Measurements from ENCODE around the gene CACHD1. TPM values are rescaled to one million over a fixed set of nuclear protein-coding genes. Genes with fewer than 3 reads are reported as not detected.

CACHD1 gene
- total and polyA plus RNA-seq, 8 donors = 11.3 to 38.0 (median 32.7) TPM

- no peaks in the 10 kb centered on the region for H3K9me3 ChIP-seq
- peak overlapping the region; percentile 76 to 82 for H3K27ac ChIP-seq
- peak; percentile 57 for ATAC-seq
- H3K4me1 ChIP-seq = peaks cover 14 to 45% of the 10 kb centered on the region in 2 donors
- peak overlapping the region; percentile 60 for H3K4me3 ChIP-seq
- H3K36me3 ChIP-seq = no peaks in the 10 kb centered on the region
- DNase-seq = peak in 3 of 4 donors; percentile 52 to 85 (median 57)
- TF ChIP-seq, protein P1, sequence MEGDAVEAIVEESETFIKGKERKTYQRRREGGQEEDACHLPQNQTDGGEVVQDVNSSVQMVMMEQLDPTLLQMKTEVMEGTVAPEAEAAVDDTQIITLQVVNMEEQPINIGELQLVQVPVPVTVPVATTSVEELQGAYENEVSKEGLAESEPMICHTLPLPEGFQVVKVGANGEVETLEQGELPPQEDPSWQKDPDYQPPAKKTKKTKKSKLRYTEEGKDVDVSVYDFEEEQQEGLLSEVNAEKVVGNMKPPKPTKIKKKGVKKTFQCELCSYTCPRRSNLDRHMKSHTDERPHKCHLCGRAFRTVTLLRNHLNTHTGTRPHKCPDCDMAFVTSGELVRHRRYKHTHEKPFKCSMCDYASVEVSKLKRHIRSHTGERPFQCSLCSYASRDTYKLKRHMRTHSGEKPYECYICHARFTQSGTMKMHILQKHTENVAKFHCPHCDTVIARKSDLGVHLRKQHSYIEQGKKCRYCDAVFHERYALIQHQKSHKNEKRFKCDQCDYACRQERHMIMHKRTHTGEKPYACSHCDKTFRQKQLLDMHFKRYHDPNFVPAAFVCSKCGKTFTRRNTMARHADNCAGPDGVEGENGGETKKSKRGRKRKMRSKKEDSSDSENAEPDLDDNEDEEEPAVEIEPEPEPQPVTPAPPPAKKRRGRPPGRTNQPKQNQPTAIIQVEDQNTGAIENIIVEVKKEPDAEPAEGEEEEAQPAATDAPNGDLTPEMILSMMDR (IDR thresholded peaks at IDR 0.05) = no peak
- peaks cover 0 to 54% of the 10 kb centered on the region in 2 donors for H3K27me3 ChIP-seq
- intact Hi-C loops (cut with DNase I) = no loop called here
Observed at GRCh38 chr1:64471218-64472039, 1.5 kb downstream of the CACHD1 start.

DNA sequence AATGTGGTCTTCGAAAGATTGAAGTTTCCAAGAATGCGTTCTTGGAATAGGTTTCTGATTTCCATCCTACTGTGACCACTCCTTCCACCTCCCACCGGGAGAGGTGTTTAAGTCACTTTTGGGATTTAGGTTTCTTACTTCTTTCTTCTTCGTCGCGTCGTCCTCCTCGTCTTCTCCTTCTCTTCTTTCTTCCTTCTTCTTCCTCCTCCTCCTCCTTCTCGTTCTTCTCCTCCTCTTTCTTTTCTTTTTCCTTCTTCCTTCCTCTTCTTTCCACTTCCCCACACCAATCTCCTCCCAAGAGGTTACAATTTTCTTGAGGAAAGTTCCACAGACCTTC is 2.1 kb downstream of the CACHD1 start:
- no peak overlapping the region for H3K27ac ChIP-seq
- no peak for DNase-seq

DNA sequence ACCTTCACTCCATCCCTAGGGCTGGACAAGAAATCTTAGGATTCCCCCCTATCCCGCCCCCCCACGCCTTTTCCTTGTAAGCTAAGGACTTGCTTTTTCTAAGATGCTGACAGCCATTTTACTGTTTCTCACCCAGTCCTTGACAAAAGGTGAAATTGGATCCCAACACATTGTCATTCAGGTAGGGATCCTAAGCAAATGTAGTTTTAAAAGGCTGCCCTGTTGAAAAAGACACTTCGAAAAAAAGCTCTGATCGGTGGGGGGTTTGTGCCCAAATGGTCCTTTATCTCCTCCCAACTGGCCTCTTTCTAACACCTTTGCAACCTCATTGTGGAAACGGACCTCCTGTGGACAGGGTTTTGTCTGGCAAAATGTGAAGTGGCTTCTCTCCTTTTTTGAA is 2.9 kb downstream of the CACHD1 start:
- Histone ChIP-seq H3K4me1 (peaks cover 22 to 59% of the 10 kb centered on the region in 2 donors), H3K27me3 (peaks cover 0 to 54% of the 10 kb centered on the region in 2 donors), H3K27ac (no peak overlapping the region), H3K36me3 (no peaks in the 10 kb centered on the region), H3K9me3 (no peaks in the 10 kb centered on the region), H3K4me3 (peak overlapping the region in 1 of 2 donors; percentile 60)
- intact Hi-C loops (cut with DNase I) = no loop called here
- TF ChIP-seq, protein P1 (IDR thresholded peaks at IDR 0.05) = no peak
- no peak for DNase-seq
- no peak for ATAC-seq

More for the DNA sequence above, 2.1 kb downstream of the CACHD1 start:
- H3K4me3 ChIP-seq = peak overlapping the region; percentile 60
- TF ChIP-seq, protein P1 (IDR thresholded peaks at IDR 0.05) = no peak
- H3K9me3 ChIP-seq = no peaks in the 10 kb centered on the region
- intact Hi-C loops (cut with DNase I) = no loop called here
- H3K27me3 ChIP-seq = peaks cover 0 to 54% of the 10 kb centered on the region in 2 donors
- no peaks in the 10 kb centered on the region for H3K36me3 ChIP-seq
- no peak for ATAC-seq
- peaks cover 17 to 51% of the 10 kb centered on the region in 2 donors for H3K4me1 ChIP-seq

- H3K4me3 ChIP-seq = peak overlapping the region in 1 of 2 donors; percentile 60
Observed at GRCh38 chr1:64473367-64473766, 3.4 kb downstream of the CACHD1 start.

DNA sequence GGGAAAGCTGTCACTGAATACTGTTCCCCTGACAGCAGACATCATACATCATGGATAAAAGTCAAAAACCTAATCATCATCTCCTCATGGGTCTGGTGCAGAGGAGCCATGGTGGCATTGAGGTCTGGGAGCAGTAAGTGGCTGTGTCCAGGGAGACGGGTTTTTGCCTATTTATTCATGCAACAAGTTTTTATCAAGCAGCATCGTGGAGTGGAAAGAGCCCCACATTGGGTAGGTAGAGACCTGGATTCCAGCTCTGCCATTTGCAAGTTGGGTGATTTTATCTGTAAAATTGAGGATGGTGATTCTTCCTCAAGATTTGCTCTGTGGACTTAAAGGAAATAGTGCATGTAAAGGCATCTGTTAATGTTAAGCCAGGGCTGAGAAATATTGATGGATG is 4.2 kb downstream of the CACHD1 start:
- TF ChIP-seq, protein P1 (IDR thresholded peaks at IDR 0.05) = no peak
- H3K4me3 ChIP-seq = no peak overlapping the region
- peaks cover 0 to 40% of the 10 kb centered on the region in 2 donors for H3K27me3 ChIP-seq
- DNase-seq (no peak), ATAC-seq (no peak)
- no peak overlapping the region for H3K27ac ChIP-seq
- no peaks in the 10 kb centered on the region for H3K36me3 ChIP-seq
- no peaks in the 10 kb centered on the region for H3K9me3 ChIP-seq
- H3K4me1 ChIP-seq = peaks cover 22 to 59% of the 10 kb centered on the region in 2 donors
- intact Hi-C loops (cut with DNase I) = no loop called here

More at GRCh38 chr1:64473367-64473766, 3.4 kb downstream of the CACHD1 start:
- no peaks in the 10 kb centered on the region for H3K9me3 ChIP-seq
- DNase-seq (no peak), ATAC-seq (no peak)
- intact Hi-C loops (cut with DNase I) = no loop called here
- H3K4me1 ChIP-seq = peaks cover 22 to 59% of the 10 kb centered on the region in 2 donors
- H3K27me3 ChIP-seq = peaks cover 0 to 48% of the 10 kb centered on the region in 2 donors
- H3K36me3 ChIP-seq = no peaks in the 10 kb centered on the region
- H3K27ac ChIP-seq = no peak overlapping the region
- TF ChIP-seq, protein P1 (IDR thresholded peaks at IDR 0.05) = no peak
